ENCODE data around the gene GPALPP1. TPM values are rescaled to one million over a fixed set of nuclear protein-coding genes. Genes with fewer than 3 reads are reported as not detected.

Gene GPALPP1
- total RNA-seq, 2 experiments from 2014 or later = 31.8 to 34.1 TPM

DNA sequence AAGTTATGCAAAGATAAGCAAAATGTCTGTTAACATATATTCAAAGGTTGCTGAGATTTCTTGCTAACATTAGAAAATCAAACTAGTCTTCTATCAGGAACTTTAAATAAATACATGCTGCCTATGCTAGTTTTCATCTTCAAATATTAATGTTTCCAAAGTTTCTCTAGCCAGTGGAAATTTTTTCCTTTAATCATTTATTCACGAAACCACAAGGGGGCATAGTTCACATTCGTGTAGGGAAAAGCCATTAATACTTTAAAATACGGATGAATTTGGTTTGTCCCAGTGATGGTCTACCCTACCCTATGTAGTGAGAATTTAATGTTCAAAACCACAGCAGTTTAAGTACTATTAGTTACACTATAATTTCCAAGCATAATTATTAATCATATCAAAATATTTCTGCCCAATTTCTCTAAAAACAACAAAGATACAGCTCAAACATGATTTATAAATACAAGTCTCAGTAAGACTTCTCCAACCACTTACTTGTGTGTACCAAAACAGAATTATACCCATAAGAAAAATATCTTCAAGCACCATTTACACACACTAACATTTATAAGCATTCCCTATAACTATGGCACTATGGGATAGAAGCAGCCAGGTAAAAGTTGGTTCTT, 16.3 kb upstream of the GPALPP1 start:
- no peak overlapping the region for H3K27ac Mint-ChIP-seq
- CTCF ChIA-PET = interaction anchor here (0.7 kb wide), 1 partner anchor 15 kb away, joined by 3 read pairs; no protein-coding TSS in a partner anchor
- POLR2A ChIA-PET = no interaction called here
- H3K4me3 Mint-ChIP-seq = no peak overlapping the region
- no peaks in the 10 kb centered on the region for H3K9me3 Mint-ChIP-seq
- H3K27me3 Mint-ChIP-seq = no peaks in the 10 kb centered on the region
- no peaks in the 10 kb centered on the region for H3K4me1 Mint-ChIP-seq
- peaks cover 2% of the 10 kb centered on the region for H3K36me3 Mint-ChIP-seq (ENCODE audit: low read depth)
- no peak for DNase-seq

DNA sequence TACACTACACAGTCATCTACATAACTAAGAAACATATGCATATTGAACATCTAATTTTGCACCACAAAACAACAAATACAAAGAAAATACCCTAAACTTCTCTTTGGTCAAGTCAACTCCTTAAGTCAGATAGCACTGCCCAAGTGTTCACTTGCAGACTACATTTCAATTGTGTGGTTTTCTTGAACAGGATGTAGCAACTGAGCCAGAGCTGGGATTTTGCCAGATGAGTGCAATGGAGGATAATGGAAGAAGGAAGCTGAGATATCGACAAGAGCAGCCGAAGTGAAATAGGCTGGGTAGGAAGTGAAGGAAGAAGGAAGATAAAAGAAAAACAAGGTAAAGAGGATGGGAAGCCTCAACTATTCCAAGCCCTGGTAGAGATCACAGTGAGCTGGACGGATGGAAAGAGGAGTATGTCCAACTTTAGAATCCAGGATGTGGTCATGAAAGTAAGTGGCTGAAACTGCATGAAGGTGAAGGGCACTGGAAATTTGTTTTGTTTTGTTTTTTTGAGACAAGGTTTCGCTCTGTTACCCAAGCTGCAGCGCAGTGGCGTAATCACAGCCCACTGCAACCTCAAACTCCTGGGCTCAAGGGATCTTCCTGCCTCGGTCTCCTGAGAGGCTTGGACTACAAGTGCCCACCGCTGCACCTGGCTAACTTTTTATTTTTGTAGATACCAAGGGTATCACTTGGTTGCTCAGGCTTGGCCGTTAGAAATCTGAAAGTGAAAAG, 15.1 kb upstream of the GPALPP1 start:
- ChIA-PET CTCF (interaction anchor here (0.7 to 0.8 kb wide), 2 partner anchors 16 to 93 kb away, joined by 3 read pairs; no protein-coding TSS in a partner anchor), POLR2A (no interaction called here)

DNA sequence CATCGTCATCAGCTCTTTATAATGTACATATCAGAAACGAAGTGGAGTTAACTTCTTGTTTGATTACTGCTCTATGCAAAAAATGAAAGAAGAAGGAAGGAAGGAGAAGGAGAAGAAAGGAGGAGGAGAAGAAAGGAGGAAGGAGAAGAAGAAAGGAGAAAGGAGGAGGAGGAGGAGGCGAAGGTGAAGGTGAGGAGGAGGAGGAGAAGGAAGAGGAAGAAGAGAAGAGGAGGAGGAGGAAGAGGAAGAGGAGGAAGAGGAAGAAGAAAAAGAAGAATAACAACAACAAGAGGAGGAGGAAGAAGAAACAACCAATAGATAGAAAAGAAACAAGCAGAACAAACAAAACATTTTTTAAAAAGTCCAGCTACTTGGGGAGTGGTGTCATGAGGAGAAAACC, 13.1 kb upstream of the GPALPP1 start:
- Mint-ChIP-seq H3K4me1 (no peaks in the 10 kb centered on the region), H3K27me3 (no peaks in the 10 kb centered on the region), H3K27ac (no peak overlapping the region), H3K9me3 (no peaks in the 10 kb centered on the region), H3K36me3 (ENCODE audit: low read depth) (peaks cover 14% of the 10 kb centered on the region), H3K4me3 (no peak overlapping the region)
- ChIA-PET POLR2A (no interaction called here), CTCF (no interaction called here)
- DNase-seq = no peak

More for the DNA sequence above, 15.1 kb upstream of the GPALPP1 start:
- Mint-ChIP-seq H3K27me3 (no peaks in the 10 kb centered on the region), H3K36me3 (ENCODE audit: low read depth) (peaks cover 12% of the 10 kb centered on the region), H3K4me1 (no peaks in the 10 kb centered on the region), H3K27ac (no peak overlapping the region), H3K4me3 (no peak overlapping the region), H3K9me3 (no peaks in the 10 kb centered on the region)
- DNase-seq = no peak

DNA sequence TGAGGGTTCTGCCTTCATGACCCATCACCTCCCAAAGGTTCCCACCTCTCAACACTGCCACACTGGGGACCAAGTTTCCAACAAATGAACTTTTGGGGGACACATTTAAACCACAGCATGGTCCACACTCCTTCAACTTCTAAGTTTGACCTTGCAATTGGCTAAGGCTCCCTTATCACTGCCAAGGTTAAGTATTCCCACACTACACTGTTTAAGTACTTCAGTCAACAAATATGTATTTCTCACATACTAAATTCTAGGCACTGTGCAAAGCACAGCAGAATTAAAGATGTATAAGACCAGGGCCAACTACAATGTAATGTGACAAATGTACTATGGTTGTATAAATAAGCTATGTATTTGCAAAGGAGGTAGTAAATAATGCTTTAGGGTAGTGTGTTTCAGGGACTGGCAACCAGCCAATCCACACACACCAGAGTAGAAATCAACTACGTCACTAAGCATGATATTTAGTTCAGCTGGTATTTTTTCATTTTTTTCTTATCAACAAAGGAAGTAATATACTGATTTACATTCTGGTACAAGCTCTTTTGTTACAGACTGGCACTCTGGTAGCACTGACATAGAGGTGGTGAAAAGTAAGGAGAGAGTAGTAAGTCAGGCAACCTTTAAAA, 12.3 kb upstream of the GPALPP1 start:
- Mint-ChIP-seq H3K36me3 (ENCODE audit: low read depth) (peaks cover 14% of the 10 kb centered on the region), H3K27me3 (no peaks in the 10 kb centered on the region), H3K27ac (no peak overlapping the region), H3K9me3 (no peaks in the 10 kb centered on the region), H3K4me1 (no peaks in the 10 kb centered on the region), H3K4me3 (no peak overlapping the region)
- POLR2A ChIA-PET = no interaction called here
- CTCF ChIA-PET = interaction anchor here (0.6 kb wide), 1 partner anchor 70 kb away, joined by 4 read pairs; no protein-coding TSS in a partner anchor
- DNase-seq = no peak

DNA sequence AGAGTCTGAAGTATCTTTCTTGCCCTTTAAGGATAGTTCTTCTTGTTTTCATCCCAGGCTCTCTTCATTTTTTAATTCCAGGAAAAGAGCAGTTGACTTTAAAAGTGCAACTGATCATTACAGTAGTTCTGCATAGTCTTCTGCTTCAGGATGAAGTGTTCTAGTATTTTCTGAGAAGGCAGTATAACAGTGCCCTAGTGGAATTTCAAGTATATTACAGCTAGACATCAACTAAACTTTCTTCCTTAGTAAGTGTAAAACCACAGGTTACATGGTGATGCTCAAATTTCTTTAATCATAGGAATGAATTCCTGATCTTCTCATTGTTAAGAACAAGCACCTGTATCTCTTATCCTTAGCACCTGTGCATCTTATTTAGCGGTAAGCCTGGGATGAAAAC, 11.0 kb upstream of the GPALPP1 start:
- H3K27me3 Mint-ChIP-seq = no peaks in the 10 kb centered on the region
- H3K9me3 Mint-ChIP-seq = no peaks in the 10 kb centered on the region
- H3K4me1 Mint-ChIP-seq = no peaks in the 10 kb centered on the region
- ChIA-PET POLR2A (no interaction called here), CTCF (interaction anchor here (0.6 kb wide), 1 partner anchor 125 kb away, joined by 4 read pairs; no protein-coding TSS in a partner anchor)
- no peak overlapping the region for H3K27ac Mint-ChIP-seq
- no peak overlapping the region for H3K4me3 Mint-ChIP-seq
- DNase-seq = no peak
- H3K36me3 Mint-ChIP-seq (ENCODE audit: low read depth) = peaks cover 17% of the 10 kb centered on the region

DNA sequence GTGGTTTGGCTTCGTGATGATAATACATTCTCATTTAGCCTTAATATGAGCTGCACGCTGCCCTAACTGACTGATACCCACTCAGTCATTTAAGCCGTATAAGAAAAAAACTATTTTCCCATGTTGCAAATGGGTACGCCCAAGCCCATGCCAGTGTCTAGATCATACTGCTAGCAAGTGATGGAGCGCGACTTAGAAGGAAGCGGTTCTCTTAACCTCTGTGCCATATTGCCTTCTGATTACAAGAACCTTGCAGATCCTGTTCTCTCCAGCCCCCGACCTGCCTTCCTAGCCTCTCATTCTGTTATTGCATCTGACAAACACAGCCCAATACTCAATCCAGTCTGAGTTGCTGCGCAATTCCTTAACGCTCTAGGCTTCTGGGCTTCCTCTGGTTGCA, 603 bp downstream of the GPALPP1 start:
- POLR2A ChIA-PET = no interaction called here
- H3K4me1 Mint-ChIP-seq = peaks cover 48% of the 10 kb centered on the region
- DNase-seq = peak; percentile 12
- CTCF ChIA-PET = no interaction called here
- H3K9me3 Mint-ChIP-seq = no peaks in the 10 kb centered on the region
- H3K27ac Mint-ChIP-seq = peak overlapping the region; percentile 99
- no peaks in the 10 kb centered on the region for H3K27me3 Mint-ChIP-seq
- peaks cover 16% of the 10 kb centered on the region for H3K36me3 Mint-ChIP-seq (ENCODE audit: low read depth)
- peak overlapping the region; percentile 99 for H3K4me3 Mint-ChIP-seq

DNA sequence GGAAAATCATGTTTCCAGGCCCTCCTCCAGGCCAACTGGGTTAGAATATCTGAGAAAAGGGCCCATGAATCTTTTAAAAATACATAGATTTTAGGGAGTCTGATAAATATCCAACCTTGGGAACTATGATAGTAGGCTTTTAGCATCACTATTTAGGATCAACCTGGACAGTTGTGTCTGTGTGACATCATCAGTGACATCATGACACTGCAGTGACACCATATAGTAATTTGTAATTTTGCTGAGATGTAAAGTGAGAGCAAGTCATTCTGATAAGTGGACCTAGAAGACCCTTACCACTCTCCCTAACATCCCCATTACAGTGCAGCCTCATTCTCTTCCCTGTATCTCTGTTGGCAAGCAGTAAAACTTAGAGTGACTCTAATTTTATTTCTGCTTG, 14.1 kb downstream of the GPALPP1 start:
- no peak for DNase-seq
- ChIA-PET CTCF (no interaction called here), POLR2A (no interaction called here)
- no peaks in the 10 kb centered on the region for H3K27me3 Mint-ChIP-seq
- no peaks in the 10 kb centered on the region for H3K4me1 Mint-ChIP-seq
- no peak overlapping the region for H3K4me3 Mint-ChIP-seq
- H3K27ac Mint-ChIP-seq = no peak overlapping the region
- no peaks in the 10 kb centered on the region for H3K9me3 Mint-ChIP-seq
- H3K36me3 Mint-ChIP-seq (ENCODE audit: low read depth) = peaks cover 28% of the 10 kb centered on the region

DNA sequence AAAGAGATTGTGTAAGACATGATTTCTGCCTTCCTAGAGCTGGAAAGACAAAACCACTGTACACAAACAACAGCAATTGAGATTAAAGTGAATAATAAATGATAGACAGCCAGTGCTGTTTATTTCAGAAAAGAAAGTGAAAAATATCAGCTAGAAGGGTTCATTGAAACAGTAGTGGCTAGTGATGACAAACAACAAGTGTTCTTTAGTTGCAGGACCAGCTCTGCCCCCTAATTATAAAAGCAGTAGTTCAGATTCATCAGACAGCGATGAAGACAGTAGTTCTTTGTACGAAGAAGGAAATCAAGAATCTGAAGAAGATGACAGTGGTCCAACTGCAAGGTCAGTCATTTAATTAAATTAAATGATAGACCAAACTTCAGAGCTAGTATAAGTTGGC, 14.8 kb downstream of the GPALPP1 start:
- Mint-ChIP-seq H3K4me1 (no peaks in the 10 kb centered on the region), H3K4me3 (no peak overlapping the region), H3K36me3 (ENCODE audit: low read depth) (peaks cover 29% of the 10 kb centered on the region), H3K9me3 (no peaks in the 10 kb centered on the region), H3K27ac (no peak overlapping the region), H3K27me3 (no peaks in the 10 kb centered on the region)
- ChIA-PET POLR2A (no interaction called here), CTCF (interaction anchor here (0.8 kb wide), 1 partner anchor 18 kb away, joined by 3 read pairs; no protein-coding TSS in a partner anchor)
- no peak for DNase-seq

DNA sequence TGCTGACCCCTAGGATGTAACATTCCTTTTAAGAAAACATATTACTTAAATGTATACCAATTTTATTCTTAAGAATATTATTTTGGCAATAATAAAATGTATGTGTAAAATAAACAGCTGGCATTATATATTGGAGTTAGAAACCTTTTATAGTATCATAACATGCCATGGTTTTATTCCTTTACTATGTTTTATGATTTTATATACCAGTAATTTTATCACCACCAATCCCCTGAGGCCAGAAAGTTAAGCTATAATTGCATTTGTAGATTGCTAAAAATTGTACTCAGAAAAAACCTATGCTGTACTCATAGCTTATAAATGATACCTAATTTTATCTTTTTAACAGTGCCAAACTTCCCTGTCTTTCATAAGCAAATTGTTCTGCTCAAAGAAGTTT, 17.9 kb downstream of the GPALPP1 start:
- Mint-ChIP-seq H3K27me3 (no peaks in the 10 kb centered on the region), H3K36me3 (ENCODE audit: low read depth) (peaks cover 32% of the 10 kb centered on the region), H3K4me3 (no peak overlapping the region), H3K4me1 (no peaks in the 10 kb centered on the region), H3K9me3 (no peaks in the 10 kb centered on the region), H3K27ac (no peak overlapping the region)
- DNase-seq = no peak
- POLR2A ChIA-PET = no interaction called here
- CTCF ChIA-PET = no interaction called here

DNA sequence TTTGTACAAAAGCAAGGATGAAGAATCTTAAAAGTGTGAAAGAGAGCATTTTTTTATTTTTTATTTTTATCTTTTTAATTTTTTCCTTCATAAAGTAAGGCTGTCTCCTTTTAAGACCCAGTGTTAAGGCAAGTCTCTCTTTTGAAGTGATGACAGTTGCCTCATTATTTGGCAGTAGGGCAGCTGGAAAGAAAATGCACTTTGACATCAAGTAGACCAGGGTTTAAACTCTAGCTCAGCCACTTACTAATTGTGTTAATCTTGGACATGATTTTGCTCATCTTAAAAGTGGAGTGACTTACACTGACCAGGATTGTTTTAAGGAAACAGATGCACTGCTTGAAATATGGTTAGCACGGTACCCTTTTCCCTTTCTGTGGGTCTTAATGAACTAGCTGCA, 18.5 kb downstream of the GPALPP1 start:
- no peak for DNase-seq
- H3K36me3 Mint-ChIP-seq (ENCODE audit: low read depth) = peaks cover 30% of the 10 kb centered on the region
- no peaks in the 10 kb centered on the region for H3K4me1 Mint-ChIP-seq
- no peak overlapping the region for H3K4me3 Mint-ChIP-seq
- no peaks in the 10 kb centered on the region for H3K27me3 Mint-ChIP-seq
- ChIA-PET POLR2A (no interaction called here), CTCF (no interaction called here)
- no peaks in the 10 kb centered on the region for H3K9me3 Mint-ChIP-seq
- H3K27ac Mint-ChIP-seq = no peak overlapping the region

DNA sequence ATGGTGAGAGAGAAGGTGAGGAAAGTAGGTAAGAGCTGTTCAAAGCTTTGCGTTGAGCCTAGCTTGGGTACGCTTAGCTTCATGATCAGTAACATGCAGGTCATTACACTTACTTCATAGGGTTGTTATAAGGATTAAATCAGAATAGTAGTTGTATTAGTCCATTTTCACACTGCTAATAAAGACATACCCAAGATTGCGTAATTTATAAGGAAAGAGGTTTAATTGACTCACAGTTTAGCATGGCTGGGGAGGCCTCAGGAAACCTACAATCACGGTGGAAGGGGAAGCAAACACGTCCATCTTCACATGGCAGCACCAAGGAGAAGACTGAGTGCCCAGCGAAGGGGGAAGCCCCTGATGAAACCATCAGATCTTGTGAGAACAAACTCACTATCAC, 21.9 kb downstream of the GPALPP1 start:
- H3K4me1 Mint-ChIP-seq = no peaks in the 10 kb centered on the region
- H3K9me3 Mint-ChIP-seq = no peaks in the 10 kb centered on the region
- H3K27ac Mint-ChIP-seq = no peak overlapping the region
- CTCF ChIA-PET = no interaction called here
- H3K36me3 Mint-ChIP-seq (ENCODE audit: low read depth) = peaks cover 31% of the 10 kb centered on the region
- POLR2A ChIA-PET = no interaction called here
- H3K27me3 Mint-ChIP-seq = no peaks in the 10 kb centered on the region
- no peak for DNase-seq
- no peak overlapping the region for H3K4me3 Mint-ChIP-seq

DNA sequence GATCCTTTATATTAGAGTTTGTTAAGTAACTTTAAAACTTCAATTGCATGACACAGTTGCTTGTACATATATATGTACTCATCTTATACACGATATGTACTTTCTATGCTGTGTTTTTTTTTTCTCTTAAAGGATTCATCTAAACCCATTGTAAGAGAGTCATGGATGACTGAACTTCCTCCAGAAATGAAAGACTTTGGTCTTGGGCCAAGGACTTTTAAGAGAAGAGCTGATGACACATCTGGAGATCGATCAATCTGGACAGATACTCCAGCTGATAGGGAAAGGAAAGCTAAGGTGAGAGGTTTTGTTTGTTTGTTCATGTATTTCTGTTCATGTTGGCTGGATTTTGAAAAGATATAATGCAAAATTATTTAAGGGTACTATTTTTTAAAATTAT, 26.0 kb downstream of the GPALPP1 start:
- POLR2A ChIA-PET = no interaction called here
- H3K27ac Mint-ChIP-seq = no peak overlapping the region
- no peak overlapping the region for H3K4me3 Mint-ChIP-seq
- no peaks in the 10 kb centered on the region for H3K4me1 Mint-ChIP-seq
- CTCF ChIA-PET = interaction anchor here (0.6 kb wide), 1 partner anchor 369 kb away, joined by 3 read pairs; no protein-coding TSS in a partner anchor
- H3K9me3 Mint-ChIP-seq = no peaks in the 10 kb centered on the region
- DNase-seq = no peak
- peaks cover 23% of the 10 kb centered on the region for H3K36me3 Mint-ChIP-seq (ENCODE audit: low read depth)
- H3K27me3 Mint-ChIP-seq = no peaks in the 10 kb centered on the region

DNA sequence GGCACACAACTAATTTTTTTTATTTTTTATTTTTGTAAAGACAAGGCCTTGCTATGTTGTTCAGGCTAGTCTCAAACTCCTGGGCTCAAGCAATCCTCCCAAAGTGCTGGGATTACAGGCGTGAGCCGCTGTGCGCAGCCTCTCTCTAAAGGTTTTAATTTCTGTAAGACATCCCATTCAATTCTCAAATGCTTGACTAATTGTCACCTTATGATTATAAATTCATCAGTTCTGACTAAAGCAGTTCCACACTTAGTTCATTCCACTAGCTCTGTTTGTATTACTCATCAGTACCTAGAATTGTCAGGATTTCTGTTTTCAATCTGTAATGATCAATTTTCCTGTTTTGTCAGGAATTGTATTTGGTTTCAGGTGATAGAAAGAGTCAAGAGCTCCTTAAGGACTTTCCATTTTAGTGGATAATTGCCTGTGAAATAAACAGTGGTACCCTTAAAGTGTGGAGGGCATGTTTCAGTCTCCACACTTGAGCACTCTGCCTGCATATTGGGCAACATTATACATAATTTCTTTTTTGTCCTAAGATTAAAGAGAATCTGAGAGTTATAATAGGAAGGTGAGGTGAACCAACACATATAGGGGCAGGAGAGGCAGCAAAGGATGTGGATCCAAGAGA, 27.6 kb downstream of the GPALPP1 start:
- H3K4me3 Mint-ChIP-seq = no peak overlapping the region
- H3K4me1 Mint-ChIP-seq = no peaks in the 10 kb centered on the region
- DNase-seq = no peak
- ChIA-PET CTCF (no interaction called here), POLR2A (no interaction called here)
- H3K27ac Mint-ChIP-seq = no peak overlapping the region
- no peaks in the 10 kb centered on the region for H3K9me3 Mint-ChIP-seq
- H3K27me3 Mint-ChIP-seq = no peaks in the 10 kb centered on the region
- peaks cover 21% of the 10 kb centered on the region for H3K36me3 Mint-ChIP-seq (ENCODE audit: low read depth)
